Measurements from ENCODE around the gene DNM3.

DNA sequence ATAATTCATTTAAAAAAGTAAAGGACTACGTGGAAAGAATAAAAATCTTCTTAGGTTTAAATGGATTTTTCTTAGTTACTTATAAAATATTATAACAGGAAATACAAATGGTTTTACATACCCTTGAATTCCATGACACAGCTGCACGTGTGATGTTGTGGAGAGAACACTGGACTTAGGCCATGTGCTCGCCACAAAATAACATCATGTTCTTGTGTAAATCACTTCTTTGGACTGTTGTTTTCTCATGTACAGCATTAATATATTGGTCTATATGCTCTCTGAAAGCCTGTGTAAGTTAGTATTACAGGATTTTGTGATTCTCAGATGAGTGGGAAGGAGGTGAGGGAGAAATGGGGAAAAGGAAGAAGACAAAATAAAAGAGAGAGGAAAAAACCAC is 228.2 kb downstream of the DNM3 start:
- TF ChIP-seq, protein P1, sequence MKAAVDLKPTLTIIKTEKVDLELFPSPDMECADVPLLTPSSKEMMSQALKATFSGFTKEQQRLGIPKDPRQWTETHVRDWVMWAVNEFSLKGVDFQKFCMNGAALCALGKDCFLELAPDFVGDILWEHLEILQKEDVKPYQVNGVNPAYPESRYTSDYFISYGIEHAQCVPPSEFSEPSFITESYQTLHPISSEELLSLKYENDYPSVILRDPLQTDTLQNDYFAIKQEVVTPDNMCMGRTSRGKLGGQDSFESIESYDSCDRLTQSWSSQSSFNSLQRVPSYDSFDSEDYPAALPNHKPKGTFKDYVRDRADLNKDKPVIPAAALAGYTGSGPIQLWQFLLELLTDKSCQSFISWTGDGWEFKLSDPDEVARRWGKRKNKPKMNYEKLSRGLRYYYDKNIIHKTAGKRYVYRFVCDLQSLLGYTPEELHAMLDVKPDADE (IDR thresholded peaks at IDR 0.05), result no peak
- TF ChIP-seq, protein P2, sequence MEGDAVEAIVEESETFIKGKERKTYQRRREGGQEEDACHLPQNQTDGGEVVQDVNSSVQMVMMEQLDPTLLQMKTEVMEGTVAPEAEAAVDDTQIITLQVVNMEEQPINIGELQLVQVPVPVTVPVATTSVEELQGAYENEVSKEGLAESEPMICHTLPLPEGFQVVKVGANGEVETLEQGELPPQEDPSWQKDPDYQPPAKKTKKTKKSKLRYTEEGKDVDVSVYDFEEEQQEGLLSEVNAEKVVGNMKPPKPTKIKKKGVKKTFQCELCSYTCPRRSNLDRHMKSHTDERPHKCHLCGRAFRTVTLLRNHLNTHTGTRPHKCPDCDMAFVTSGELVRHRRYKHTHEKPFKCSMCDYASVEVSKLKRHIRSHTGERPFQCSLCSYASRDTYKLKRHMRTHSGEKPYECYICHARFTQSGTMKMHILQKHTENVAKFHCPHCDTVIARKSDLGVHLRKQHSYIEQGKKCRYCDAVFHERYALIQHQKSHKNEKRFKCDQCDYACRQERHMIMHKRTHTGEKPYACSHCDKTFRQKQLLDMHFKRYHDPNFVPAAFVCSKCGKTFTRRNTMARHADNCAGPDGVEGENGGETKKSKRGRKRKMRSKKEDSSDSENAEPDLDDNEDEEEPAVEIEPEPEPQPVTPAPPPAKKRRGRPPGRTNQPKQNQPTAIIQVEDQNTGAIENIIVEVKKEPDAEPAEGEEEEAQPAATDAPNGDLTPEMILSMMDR (conservative IDR thresholded peaks at IDR 0.05; ENCODE audit: low read depth in 2 of 2), result no peak
- no peak for TF ChIP-seq ZNF331 (CRISPR knock-in tag; IDR thresholded peaks at IDR 0.05; ENCODE audit: low read depth)
- no peak for TF ChIP-seq POLR2AphosphoS5 (IDR thresholded peaks at IDR 0.05; ENCODE audit: low read depth)
- no peak for TF ChIP-seq EZH2 (IDR thresholded peaks at IDR 0.05; ENCODE audit: low read depth, unreplicated experiment)
- TF ChIP-seq CREB1 (CRISPR knock-in tag; IDR thresholded peaks at IDR 0.05; ENCODE audit: low read depth), result no peak
